HEK293 (cell line): ENCODE data around the gene PALMD.

ENCODE experiments used
- ZNF155 ChIP-seq: fragments of 450-650 bp; formaldehyde crosslinking; IDR thresholded peaks from 2 replicates; pipeline ENCODE4 v1.5.1; 2016; ENCODE audit warnings: missing biosample characterization, missing genetic modification characterization
- ZNF274 ChIP-seq, 2 experiments: fragments of 200-500 bp in 1 of 2; fragments of 450-650 bp in 1 of 2; sonication (Bioruptor generic) in 1 of 2; formaldehyde crosslinking in 1 of 2; IDR thresholded peaks; 2 replicates each; pipeline versions ENCODE4 v1.5.1 to v1.6.1; 2014 to 2016; ENCODE audit warnings: borderline replicate concordance in 1 of 2, inconsistent platforms in 1 of 2, low read length in 1 of 2, missing biosample characterization in 1 of 2, missing genetic modification characterization in 1 of 2
- ZNF324 ChIP-seq: fragments of 450-650 bp; formaldehyde crosslinking; IDR thresholded peaks from 2 replicates; pipeline ENCODE4 v1.5.1; 2016; ENCODE audit warnings: missing biosample characterization, missing genetic modification characterization
- ZNF335 ChIP-seq: fragments of 450-650 bp; formaldehyde crosslinking; conservative IDR thresholded peaks from 2 replicates; pipeline ENCODE4 v1.5.1; 2016; ENCODE audit warnings: missing biosample characterization, missing genetic modification characterization
- ZNF404 ChIP-seq: fragments of 450-650 bp; formaldehyde crosslinking; IDR thresholded peaks from 2 replicates; pipeline ENCODE4 v1.5.1; 2017; ENCODE audit warnings: missing biosample characterization, missing genetic modification characterization
- ZNF561 ChIP-seq: fragments of 450-650 bp; IDR thresholded peaks from 2 replicates; pipeline ENCODE4 v1.5.1; 2018; ENCODE audit warnings: missing biosample characterization, missing genetic modification characterization, borderline replicate concordance
- ZNF624 ChIP-seq: fragments of 450-650 bp; formaldehyde crosslinking; IDR thresholded peaks from 2 replicates; pipeline ENCODE4 v1.5.1; 2017; ENCODE audit warnings: missing biosample characterization, missing genetic modification characterization
- TF ChIP-seq, protein P1 (sequence below): fragments of 450-650 bp; formaldehyde crosslinking; IDR thresholded peaks from 2 replicates; pipeline ENCODE4 v1.5.1; 2017; ENCODE audit warnings: missing biosample characterization, mild to moderate bottlenecking, missing genetic modification characterization, moderate library complexity
- TF ChIP-seq, protein P2 (sequence below): fragments of 450-650 bp; formaldehyde crosslinking; IDR thresholded peaks from 2 replicates; pipeline ENCODE4 v1.5.1; 2016; ENCODE audit warnings: missing biosample characterization, missing genetic modification characterization

DNA sequence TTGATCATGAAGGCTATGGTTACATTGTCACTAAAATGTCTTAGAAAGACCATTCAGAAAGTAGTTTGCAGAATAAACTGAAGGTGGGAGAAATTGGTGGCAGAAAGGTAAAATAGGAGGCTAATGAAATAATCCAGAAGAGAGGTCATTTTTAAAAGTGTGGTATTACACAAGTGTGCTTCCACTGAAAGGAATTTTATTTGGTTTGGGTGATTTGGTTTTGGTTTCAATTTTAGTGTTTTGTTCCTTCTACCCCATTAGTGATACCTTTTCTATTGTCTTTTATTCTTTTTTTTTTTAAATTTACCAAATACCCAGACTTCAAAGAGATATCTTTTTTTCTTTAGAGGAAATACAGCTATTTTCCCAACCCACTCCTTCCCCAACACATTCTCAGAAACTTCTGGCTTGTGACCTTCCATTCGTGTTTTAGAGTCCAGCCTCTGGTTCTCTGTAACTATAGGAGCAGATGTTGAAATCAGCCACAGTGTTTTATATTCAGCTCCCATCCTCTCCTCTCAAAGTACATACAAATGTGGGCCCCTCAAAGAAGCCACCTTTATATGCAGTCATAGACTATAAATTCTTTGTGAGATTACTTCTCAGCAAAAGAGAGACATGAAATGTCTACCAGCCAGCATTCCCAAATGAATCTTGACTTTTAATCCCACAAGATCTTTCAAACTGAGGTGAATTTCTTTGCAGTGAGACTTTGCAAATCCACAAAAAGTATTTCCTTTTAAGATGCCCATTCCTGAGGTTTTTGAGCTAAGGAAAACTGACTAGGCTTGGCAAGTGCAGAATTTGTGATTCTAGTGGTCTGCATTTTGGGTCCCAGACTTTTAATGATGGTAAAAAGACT is 42.0 kb upstream of the PALMD start:
- TF ChIP-seq ZNF624 (tag by site-specific recombination), result no peak
- no peak for TF ChIP-seq ZNF324
- TF ChIP-seq, protein P1, sequence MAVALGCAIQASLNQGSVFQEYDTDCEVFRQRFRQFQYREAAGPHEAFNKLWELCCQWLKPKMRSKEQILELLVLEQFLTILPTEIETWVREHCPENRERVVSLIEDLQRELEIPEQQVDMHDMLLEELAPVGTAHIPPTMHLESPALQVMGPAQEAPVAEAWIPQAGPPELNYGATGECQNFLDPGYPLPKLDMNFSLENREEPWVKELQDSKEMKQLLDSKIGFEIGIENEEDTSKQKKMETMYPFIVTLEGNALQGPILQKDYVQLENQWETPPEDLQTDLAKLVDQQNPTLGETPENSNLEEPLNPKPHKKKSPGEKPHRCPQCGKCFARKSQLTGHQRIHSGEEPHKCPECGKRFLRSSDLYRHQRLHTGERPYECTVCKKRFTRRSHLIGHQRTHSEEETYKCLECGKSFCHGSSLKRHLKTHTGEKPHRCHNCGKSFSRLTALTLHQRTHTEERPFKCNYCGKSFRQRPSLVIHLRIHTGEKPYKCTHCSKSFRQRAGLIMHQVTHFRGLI, result no peak
- TF ChIP-seq ZNF404 (tag by site-specific recombination), result no peak
- TF ChIP-seq, protein P2, sequence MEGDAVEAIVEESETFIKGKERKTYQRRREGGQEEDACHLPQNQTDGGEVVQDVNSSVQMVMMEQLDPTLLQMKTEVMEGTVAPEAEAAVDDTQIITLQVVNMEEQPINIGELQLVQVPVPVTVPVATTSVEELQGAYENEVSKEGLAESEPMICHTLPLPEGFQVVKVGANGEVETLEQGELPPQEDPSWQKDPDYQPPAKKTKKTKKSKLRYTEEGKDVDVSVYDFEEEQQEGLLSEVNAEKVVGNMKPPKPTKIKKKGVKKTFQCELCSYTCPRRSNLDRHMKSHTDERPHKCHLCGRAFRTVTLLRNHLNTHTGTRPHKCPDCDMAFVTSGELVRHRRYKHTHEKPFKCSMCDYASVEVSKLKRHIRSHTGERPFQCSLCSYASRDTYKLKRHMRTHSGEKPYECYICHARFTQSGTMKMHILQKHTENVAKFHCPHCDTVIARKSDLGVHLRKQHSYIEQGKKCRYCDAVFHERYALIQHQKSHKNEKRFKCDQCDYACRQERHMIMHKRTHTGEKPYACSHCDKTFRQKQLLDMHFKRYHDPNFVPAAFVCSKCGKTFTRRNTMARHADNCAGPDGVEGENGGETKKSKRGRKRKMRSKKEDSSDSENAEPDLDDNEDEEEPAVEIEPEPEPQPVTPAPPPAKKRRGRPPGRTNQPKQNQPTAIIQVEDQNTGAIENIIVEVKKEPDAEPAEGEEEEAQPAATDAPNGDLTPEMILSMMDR (tag by site-specific recombination), result no peak
- no peak for TF ChIP-seq ZNF335
- TF ChIP-seq ZNF274 (IDR thresholded peaks at IDR 0.05; ENCODE audit: low read length), result no peak
- no peak for TF ChIP-seq ZNF274 (tag by site-specific recombination; IDR thresholded peaks at IDR 0.05; ENCODE audit: borderline replicate concordance)
- TF ChIP-seq ZNF561 (tag by site-specific recombination), result no peak
- TF ChIP-seq ZNF155 (tag by site-specific recombination), result no peak
